Superior temporal gyrus (tissue), 1 donor: ENCODE measurements around the gene MAST4.

Experiments used
- DNase-seq: peaks from one replicate; pipeline ENCODE4 v3.0.0-alpha.2; 2016; ENCODE audit errors: extremely low spot score

Gene MAST4

DNA sequence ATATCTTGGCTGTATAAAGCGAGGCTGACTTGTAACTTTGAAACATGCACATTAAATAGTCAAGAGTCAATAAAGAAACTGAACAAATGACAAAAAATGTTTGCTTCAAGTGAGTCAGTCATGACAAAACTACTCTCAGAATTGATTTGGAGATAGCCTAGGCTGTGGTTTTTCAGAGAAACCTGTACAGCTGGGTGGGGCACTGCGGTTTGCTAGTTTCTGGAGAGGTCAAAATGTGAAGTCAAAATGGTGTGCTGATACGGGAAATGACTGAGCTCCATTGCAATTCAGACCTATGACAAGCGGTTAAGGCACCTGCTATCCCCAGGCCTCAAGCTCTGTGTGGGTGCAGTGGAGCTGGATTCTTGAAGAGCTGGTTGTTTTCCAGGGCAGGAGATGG lies 610.7 kb downstream of the MAST4 start:
- no peak for DNase-seq

DNA sequence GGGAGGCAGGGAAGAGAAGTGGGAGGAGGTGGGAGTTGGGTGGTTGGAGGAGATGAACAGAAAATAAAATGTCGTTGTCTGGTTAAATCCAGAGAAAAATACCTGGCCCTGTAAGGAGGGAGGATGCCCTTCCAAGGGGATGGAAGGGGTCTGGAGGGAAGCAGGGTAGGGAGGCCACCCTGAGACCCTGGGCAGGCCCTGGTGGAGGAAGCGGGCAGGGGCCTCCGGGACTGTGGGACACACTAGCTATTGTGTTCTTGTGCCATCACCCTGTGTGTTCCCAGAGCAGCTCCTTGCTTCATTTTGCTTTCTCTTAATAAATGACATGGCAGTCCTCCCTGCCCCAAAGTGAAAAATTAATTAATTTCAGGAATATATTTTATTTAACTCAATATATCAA lies 612.2 kb downstream of the MAST4 start:
- DNase-seq = no peak

DNA sequence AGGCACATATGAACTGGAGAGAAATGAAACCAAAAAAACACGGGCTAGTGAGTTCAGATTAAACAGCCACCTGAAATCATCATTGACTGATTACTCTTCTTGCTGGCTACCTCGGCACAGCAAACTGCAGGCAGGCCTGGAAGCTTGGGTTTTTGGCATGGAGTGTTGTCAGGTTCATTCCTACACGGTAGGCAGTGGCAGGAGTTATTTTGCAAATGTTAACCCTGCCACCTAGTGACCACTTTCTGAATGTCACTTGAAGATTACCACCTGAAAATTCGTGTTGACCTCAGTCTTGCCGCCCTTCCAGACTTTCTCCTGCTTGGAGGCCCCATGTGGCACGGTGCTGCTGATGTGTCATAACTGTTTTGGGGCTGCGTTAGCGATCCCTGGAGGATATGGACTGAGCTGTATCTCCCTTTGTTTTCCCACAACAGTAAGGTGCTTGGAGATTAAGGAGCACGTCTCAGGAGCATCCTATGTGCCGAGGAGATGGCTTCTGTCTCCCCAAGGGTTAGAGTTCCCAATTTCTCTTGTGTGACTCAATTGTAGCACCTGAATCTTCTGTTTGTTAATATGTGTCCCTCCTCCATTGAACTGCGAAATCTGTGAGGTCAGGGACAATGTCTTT lies 613.1 kb downstream of the MAST4 start:
- peak; percentile 94 for DNase-seq

DNA sequence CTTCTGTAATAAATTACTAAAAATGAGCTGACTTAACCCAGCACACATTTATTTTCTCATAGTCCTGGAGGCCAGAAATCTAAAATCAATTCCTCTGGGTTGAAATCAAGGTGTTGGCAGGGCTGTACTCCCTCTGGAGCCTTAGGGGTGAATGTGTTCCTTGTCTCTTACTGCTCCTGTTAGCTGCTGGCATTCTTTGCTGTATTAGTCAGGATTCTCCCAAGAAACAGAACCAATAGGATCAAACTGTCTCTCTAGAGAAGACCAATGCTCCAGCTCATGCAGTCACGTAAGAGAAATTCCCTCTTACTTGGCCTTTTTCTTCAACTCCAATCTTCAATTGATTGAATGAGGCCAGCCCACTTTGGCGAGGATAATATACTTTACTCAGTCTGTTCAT lies 615.7 kb downstream of the MAST4 start:
- no peak for DNase-seq

DNA sequence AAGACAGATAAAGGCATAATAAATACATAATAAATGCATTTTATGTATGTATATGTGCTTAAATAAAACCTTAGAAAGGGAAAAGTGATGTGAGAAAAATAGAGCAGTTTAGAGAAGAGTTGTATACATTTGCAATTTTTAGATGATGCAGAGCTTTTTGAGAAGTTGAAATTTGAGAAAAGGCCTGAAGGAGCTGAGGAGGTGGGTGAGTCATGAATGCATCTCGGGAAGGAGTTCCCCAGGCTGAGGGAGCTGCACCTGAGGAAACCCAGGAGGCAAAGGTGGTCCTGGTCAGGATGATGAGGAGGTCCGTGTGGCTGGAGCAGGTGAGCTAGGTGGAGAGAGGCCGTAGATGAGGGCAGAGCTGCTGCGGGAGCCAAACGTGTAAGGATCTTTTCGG lies 617.8 kb downstream of the MAST4 start:
- DNase-seq = no peak

DNA sequence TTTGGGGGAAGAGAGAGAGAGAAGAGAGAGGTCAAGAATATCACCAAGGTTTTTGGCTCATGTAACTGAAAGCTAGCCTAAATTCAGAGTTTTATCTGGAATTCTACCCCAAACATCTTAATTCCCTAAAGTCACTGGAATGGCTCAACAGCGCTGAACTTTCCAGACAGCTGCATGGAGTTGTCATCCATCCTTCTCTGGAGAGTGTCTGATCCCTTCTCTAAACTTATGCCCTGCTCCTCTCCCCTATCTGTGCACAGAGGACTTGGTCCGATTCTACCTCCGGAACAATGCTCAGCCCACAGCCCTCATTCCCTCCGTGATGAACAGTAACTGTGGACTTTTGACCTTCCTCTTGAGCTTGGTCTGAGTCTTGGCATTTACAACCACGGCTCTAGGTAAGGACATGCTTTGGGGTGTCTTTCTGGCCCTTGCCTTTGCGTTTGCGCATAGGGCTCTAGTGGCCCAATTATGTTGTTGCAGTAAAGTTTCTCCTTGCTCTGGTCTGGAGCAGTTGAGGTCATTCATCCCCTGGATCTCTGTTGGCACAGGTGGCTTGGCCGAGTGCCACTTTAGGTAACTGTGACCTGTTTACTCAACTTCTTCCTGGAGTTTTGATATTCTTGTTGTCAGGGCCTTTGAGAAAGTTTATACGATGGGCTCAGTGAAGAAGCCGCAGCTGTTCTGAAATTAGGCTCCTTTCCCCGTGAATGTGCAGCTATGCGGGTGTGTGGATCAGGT lies 618.7 kb downstream of the MAST4 start:
- no peak for DNase-seq

DNA sequence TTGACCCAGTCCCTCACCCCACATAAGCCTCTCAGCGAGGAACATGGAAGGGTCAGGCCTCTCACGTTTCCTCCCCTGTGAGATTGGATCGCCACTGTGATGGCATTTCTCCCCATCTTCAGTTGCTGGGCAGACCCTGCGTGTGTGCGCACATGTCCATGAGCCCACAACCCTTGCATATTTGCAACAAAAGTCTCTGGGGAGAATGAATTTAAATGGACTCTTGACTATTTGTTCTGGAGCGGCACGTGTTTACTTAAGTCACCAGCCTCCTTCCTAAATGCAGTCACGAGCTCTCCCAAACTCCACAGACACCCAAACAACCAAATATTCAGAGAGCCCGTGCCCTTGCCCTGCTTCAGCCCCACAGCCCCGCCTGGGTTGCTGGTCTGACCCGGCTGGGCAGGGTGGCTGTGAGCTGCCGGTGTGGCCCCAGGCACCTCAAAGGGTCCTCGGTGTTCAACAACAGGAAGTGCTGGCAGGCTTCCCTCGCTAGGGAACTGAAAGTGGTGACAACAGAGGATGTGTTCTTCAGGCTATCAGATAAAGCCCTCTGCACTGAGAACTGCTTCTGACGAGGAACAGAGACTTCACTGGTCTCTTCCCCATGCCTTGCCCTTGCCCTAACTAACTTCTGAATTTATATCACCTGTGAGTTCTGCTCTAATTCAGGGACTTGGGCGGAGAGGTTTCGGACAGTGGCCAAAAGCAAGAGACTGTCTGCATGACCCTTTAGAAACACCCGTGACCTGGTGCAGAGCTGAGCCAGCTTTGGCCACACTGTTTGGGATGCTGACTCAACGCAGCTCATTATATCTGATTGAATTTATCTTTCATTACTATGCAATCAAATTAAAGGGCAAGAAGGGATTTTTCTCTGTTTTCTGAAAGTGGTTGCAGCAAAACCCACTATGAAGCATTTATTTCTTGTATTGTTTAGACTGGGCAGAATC lies 619.6 kb downstream of the MAST4 start:
- DNase-seq = peak; percentile 58

DNA sequence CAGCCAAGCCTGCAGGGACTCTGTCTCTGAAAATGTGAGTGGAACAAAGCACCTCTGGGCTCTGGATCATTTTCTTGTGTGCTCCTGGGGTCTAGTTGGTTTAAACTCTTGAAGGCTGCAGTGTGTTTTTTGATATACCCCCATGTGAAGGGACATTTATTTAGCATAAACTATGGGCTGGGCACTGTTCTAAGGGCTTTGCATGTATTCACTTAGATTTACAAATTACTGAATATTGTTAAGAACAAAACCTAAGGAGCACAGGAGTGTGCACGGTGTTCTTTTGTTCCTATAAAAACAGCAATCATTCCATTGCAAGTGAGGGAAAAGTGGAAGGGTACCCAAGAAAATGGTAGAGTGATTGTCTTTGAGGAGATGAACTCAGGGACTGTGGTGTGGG lies 620.4 kb downstream of the MAST4 start:
- no peak for DNase-seq
